CD14-positive monocyte (primary cell): ENCODE data around the gene CUL4A. TPM values are rescaled to one million over a fixed set of nuclear protein-coding genes. Genes with fewer than 3 reads are reported as not detected.

Experiments
- DNase-seq, 3 donors: peaks; one replicate each; pipeline ENCODE4 v3.0.0-alpha.2; 2011 to 2022
- H2AFZ ChIP-seq: 2 replicates; pipeline ENCODE4 v1.6.0; 2012; ENCODE audit warnings: mild to moderate bottlenecking, low read depth, low read length, inconsistent platforms; ENCODE audit not compliant: insufficient read depth, poor library complexity, severe bottlenecking
- H3K27ac ChIP-seq, 2 donors: 1 replicate in 1 of 2; 2 replicates in 1 of 2; pipeline ENCODE4 v1.5.1; 2012 to 2013; ENCODE audit warnings: low read length in 2 of 2, control low read depth in 1 of 2, inconsistent platforms in 1 of 2, low read depth in 1 of 2, mild to moderate bottlenecking in 1 of 2
- H3K27me3 ChIP-seq, 2 donors: one replicate each; pipeline versions ENCODE4 v1.6.0 to v1.6.1; 2011 to 2013; ENCODE audit warnings: low read length in 2 of 2; ENCODE audit not compliant: control insufficient read depth in 2 of 2, insufficient read depth in 2 of 2
- H3K36me3 ChIP-seq, 2 donors: replicated peaks in 1 of 2; 1 replicate in 1 of 2; 2 replicates in 1 of 2; pipeline versions ENCODE4 v1.5.1 to v1.6.1; 2012 to 2013; ENCODE audit warnings: low read length in 2 of 2, control low read depth in 1 of 2, inconsistent platforms in 1 of 2, mild to moderate bottlenecking in 1 of 2; ENCODE audit not compliant: insufficient read depth in 2 of 2, control insufficient read depth in 1 of 2
- H3K4me1 ChIP-seq, 2 donors: 1 replicate in 1 of 2; 2 replicates in 1 of 2; pipeline versions ENCODE4 v1.5.1 to v1.6.1; 2012 to 2013; ENCODE audit warnings: low read length in 2 of 2, control low read depth in 1 of 2, inconsistent platforms in 1 of 2, mild to moderate bottlenecking in 1 of 2, moderate library complexity in 1 of 2; ENCODE audit not compliant: insufficient read depth in 2 of 2, control insufficient read depth in 1 of 2
- H3K4me2 ChIP-seq: replicated peaks from 2 replicates; pipeline ENCODE3; 2012; ENCODE audit warnings: low read length, moderate library complexity, mild to moderate bottlenecking; ENCODE audit not compliant: poor library complexity, severe bottlenecking; ENCODE audit errors: extremely low read depth
- H3K4me3 ChIP-seq, 3 experiments: fragments of 200-600 bp in 1 of 3; sonication (generic) in 1 of 3; replicated peaks in 1 of 3; 1 replicate in 2 of 3; 2 replicates in 1 of 3; pipeline ENCODE4 v1.5.1; 2011 to 2013; ENCODE audit warnings: low read length in 3 of 3, mild to moderate bottlenecking in 3 of 3, control low read depth in 2 of 3, low read depth in 2 of 3, inconsistent platforms in 1 of 3, moderate library complexity in 1 of 3
- H3K79me2 ChIP-seq: 2 replicates; pipeline ENCODE4 v1.6.0; 2012; ENCODE audit warnings: mild to moderate bottlenecking, control low read depth, inconsistent platforms, low read length, moderate library complexity; ENCODE audit not compliant: insufficient read depth
- H3K9ac ChIP-seq: 2 replicates; pipeline ENCODE4 v1.6.0; 2017; ENCODE audit warnings: low read length, mild to moderate bottlenecking; ENCODE audit not compliant: insufficient read depth, poor library complexity, severe bottlenecking
- H3K9me3 ChIP-seq, 2 donors: replicated peaks in 1 of 2; 1 replicate in 1 of 2; 2 replicates in 1 of 2; pipeline versions ENCODE4 v1.5.1 to v1.6.1; 2012 to 2013; ENCODE audit warnings: low read length in 2 of 2, control low read depth in 1 of 2; ENCODE audit not compliant: control insufficient read depth in 1 of 2, insufficient read depth in 1 of 2
- H4K20me1 ChIP-seq: 2 replicates; pipeline ENCODE4 v1.6.0; 2012; ENCODE audit warnings: mild to moderate bottlenecking, low read length, control low read depth, moderate library complexity; ENCODE audit not compliant: insufficient read depth
- H3K27ac Mint-ChIP-seq, 7 donors: one replicate each; pipeline ENCODE4 v1.8.0; 2020; ENCODE audit warnings: mild to moderate bottlenecking in 7 of 7, mixed read lengths in 7 of 7, moderate library complexity in 6 of 7, inconsistent platforms in 2 of 7
- H3K27me3 Mint-ChIP-seq, 3 donors: one replicate each; pipeline ENCODE4 v1.8.0; 2021 to 2022; ENCODE audit warnings: low read depth in 3 of 3, mild to moderate bottlenecking in 3 of 3, mixed read lengths in 3 of 3, moderate library complexity in 3 of 3, inconsistent platforms in 1 of 3
- H3K36me3 Mint-ChIP-seq, 2 donors: one replicate each; pipeline ENCODE4 v1.8.0; 2020; ENCODE audit warnings: mixed read lengths in 2 of 2, inconsistent platforms in 1 of 2, mild to moderate bottlenecking in 1 of 2
- H3K4me1 Mint-ChIP-seq: one replicate; pipeline ENCODE4 v1.8.0; 2020; ENCODE audit warnings: mild to moderate bottlenecking, mixed read lengths
- H3K4me3 Mint-ChIP-seq, 2 donors: one replicate each; pipeline ENCODE4 v1.8.0; 2020; ENCODE audit warnings: mild to moderate bottlenecking in 2 of 2, mixed read lengths in 2 of 2, moderate library complexity in 1 of 2
- H3K9me3 Mint-ChIP-seq, 7 donors: one replicate each; pipeline ENCODE4 v1.8.0; 2020 to 2022; ENCODE audit warnings: mixed read lengths in 7 of 7, mild to moderate bottlenecking in 6 of 7, moderate library complexity in 6 of 7, inconsistent platforms in 2 of 7
- CTCF ChIP-seq: fragments of 200-600 bp; IDR thresholded peaks from one replicate; pipeline ENCODE4 v1.8.0; 2022; ENCODE audit warnings: antibody characterized with exemption, mild to moderate bottlenecking
- WGBS: methylation state at CpG from one replicate; pipeline ENCODE4 v1.1.5; 2013; ENCODE audit warnings: missing lambda C conversion rate; ENCODE audit not compliant: insufficient coverage; 5-methylcytosine and 5-hydroxymethylcytosine counted together
- intact Hi-C, 2 donors: fragments of 100-400 bp; cut with micrococcal nuclease; formaldehyde crosslinking; loops; one replicate each; pipeline versions ENCODE4 v1.15.0 to v1.15.1; 2023
- polyA plus RNA-seq, 3 donors: library from polyadenylated mRNA; depleted of rRNA in 1 of 3; unstranded in 2 of 3; stranded (reverse) in 1 of 3; fragments of 300-500 nt in 2 of 3; fragments of >200 nt in 1 of 3; fragmentation: Illumina TruSeq in 2 of 3; gene quantifications; 1 replicate in 2 of 3; 2 replicates in 1 of 3; pipeline ENCODE4 v1.2.3, GENCODE V29; 2012 to 2021

Gene CUL4A
- polyA plus RNA-seq, 3 donors = 32.0 to 53.9 (median 33.7) TPM

DNA sequence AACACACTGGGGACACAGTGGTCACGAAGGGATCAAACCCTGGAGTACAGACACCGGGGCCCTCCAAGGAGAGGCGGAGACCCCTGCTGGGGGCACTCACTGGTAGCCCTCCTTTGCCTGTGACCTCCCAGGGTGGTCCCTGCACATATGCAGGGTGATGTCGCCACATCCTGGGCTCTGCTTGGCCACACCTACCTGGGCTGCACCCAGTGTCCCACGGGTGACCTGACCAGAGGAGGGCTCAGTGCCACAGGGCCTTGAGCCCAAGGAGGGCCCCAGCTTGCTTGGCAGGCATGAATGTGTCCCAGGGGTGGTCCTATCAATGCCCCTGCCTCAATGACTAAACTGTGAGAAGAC lies 5.1 kb upstream of the CUL4A start:
- Histone ChIP-seq H3K4me3 (no peak overlapping the region), H3K27ac (no peak overlapping the region), H3K9me3 (no peaks in the 10 kb centered on the region), H3K27me3 (no peaks in the 10 kb centered on the region), H3K36me3 (peaks cover 9 to 32% of the 10 kb centered on the region in 2 donors), H3K4me1 (peaks cover 9 to 14% of the 10 kb centered on the region in 2 donors), H2AFZ (no peak overlapping the region), H4K20me1 (peaks cover 28% of the 10 kb centered on the region), H3K79me2 (peaks cover 75% of the 10 kb centered on the region), H3K9ac (no peak overlapping the region), H3K4me2 (no peak overlapping the region)
- Mint-ChIP-seq H3K36me3 (peaks cover 15 to 42% of the 10 kb centered on the region in 2 donors), H3K4me1 (peaks cover 26% of the 10 kb centered on the region), H3K27ac (peak overlapping the region in 3 of 7 donors; percentile 51 to 63 (median 58)), H3K27me3 (no peaks in the 10 kb centered on the region), H3K4me3 (no peak overlapping the region), H3K9me3 (no peaks in the 10 kb centered on the region)
- DNase-seq = no peak
- 96% methylated on average over 5 of the region's 5 CpGs for WGBS
- no peak for TF ChIP-seq CTCF
- intact Hi-C loops = loop anchor here in 1 of 2 donors (10.0 kb wide), 1 partner anchor 620 kb away; the partner anchor contains the start of gene TUBGCP3

DNA sequence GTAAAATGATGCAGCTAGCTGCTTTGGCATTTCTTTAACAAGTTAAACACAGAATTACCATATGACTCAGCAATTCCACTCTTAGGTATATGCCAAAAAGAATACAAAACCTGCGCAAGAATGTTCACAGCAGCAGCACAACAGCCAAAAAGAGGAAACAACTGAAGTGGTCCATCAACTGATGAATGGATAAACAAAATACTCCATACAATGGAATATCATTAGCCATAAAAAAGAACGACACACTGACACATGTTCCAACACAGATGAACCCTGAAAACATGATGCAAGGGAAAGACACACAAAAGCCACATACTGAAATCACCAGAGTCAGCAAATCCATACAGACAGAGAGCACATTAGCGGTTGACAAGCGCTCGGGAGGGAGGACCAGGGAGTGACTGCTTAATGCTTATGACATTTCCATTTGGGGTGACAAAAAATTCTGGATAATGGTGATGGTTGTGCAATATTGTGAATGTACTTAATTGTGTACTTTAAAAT lies 3.9 kb upstream of the CUL4A start:
- Histone ChIP-seq H3K4me1 (peaks cover 9 to 21% of the 10 kb centered on the region in 2 donors), H3K27me3 (no peaks in the 10 kb centered on the region), H3K4me2 (no peak overlapping the region), H3K36me3 (peaks cover 2 to 20% of the 10 kb centered on the region in 2 donors), H3K9ac (no peak overlapping the region), H3K9me3 (no peaks in the 10 kb centered on the region), H3K27ac (no peak overlapping the region), H3K79me2 (peaks cover 80% of the 10 kb centered on the region), H3K4me3 (no peak overlapping the region), H2AFZ (no peak overlapping the region), H4K20me1 (peaks cover 32% of the 10 kb centered on the region)
- WGBS = 79% methylated on average over 4 of the region's 5 CpGs
- H3K4me3 Mint-ChIP-seq = no peak overlapping the region
- H3K36me3 Mint-ChIP-seq = peaks cover 6 to 31% of the 10 kb centered on the region in 2 donors
- H3K27me3 Mint-ChIP-seq = no peaks in the 10 kb centered on the region
- intact Hi-C loops = loop anchor here (5.0 to 10.0 kb wide), 2 partner anchors 621 to 623 kb away; partner anchors contain the start of gene TUBGCP3 (in 1 of the 2)
- H3K27ac Mint-ChIP-seq = peak overlapping the region in 1 of 7 donors; percentile 33
- H3K9me3 Mint-ChIP-seq = no peaks in the 10 kb centered on the region
- peaks cover 31% of the 10 kb centered on the region for H3K4me1 Mint-ChIP-seq
- DNase-seq = no peak
- TF ChIP-seq CTCF = no peak
